Spleen (tissue), 7 donors: ENCODE data around the gene PTPRG.

Experiments used
- POLR2A ChIP-seq, 3 donors: fragments of 450-650 bp; IDR thresholded peaks; one replicate each; pipeline ENCODE4 v1.5.1; 2017; ENCODE audit warnings: antibody characterized with exemption in 3 of 3, mild to moderate bottlenecking in 1 of 3
- TF ChIP-seq, protein P1 (sequence below), 11 experiments: fragments of 200-600 bp in 7 of 11; fragments of 450-650 bp in 4 of 11; sonication (generic) in 4 of 11; IDR thresholded peaks in 8 of 11; conservative IDR thresholded peaks in 3 of 11; 1 replicate in 7 of 11; 2 replicates in 4 of 11; pipeline versions ENCODE4 v1.4.0 to v1.8.0; 2016 to 2021; ENCODE audit warnings: antibody characterized with exemption in 11 of 11, inconsistent platforms in 4 of 11, mild to moderate bottlenecking in 1 of 11
- donor health status: DM: no; HTN: no; CAD: no; lungs with moderate emphysema.
- donor health status: DM: no; HTN: no; CAD: no.
- donor health status: DM: no; HTN: no; CAD: no.

DNA sequence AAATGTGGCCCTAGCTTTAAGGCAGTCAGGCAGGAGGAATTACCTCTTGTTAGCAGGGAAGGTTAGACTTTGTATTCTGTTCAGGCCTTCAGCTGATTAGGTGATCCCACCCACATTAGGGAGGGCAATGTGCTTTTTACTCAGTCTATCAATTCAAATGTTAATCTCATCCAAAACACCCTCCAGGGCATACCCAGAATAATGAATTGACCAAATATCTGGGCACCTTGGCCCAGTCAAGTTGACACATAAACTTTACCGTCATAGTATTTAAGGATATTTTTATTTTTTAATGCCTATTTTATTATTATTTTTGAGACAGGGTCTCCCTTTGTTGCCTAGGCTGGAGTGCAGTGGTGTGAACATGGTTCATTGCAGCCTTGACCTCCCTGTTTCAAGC, 146.1 kb downstream of the PTPRG start:
- TF ChIP-seq, protein P1, sequence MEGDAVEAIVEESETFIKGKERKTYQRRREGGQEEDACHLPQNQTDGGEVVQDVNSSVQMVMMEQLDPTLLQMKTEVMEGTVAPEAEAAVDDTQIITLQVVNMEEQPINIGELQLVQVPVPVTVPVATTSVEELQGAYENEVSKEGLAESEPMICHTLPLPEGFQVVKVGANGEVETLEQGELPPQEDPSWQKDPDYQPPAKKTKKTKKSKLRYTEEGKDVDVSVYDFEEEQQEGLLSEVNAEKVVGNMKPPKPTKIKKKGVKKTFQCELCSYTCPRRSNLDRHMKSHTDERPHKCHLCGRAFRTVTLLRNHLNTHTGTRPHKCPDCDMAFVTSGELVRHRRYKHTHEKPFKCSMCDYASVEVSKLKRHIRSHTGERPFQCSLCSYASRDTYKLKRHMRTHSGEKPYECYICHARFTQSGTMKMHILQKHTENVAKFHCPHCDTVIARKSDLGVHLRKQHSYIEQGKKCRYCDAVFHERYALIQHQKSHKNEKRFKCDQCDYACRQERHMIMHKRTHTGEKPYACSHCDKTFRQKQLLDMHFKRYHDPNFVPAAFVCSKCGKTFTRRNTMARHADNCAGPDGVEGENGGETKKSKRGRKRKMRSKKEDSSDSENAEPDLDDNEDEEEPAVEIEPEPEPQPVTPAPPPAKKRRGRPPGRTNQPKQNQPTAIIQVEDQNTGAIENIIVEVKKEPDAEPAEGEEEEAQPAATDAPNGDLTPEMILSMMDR (IDR thresholded peaks at IDR 0.05 in 8 of 11, conservative IDR thresholded peaks at IDR 0.05 in 3 of 11): no peak
- no peak for TF ChIP-seq POLR2A (IDR thresholded peaks at IDR 0.05)
